ENCODE measurements around the gene PMM2.

Gene PMM2

DNA sequence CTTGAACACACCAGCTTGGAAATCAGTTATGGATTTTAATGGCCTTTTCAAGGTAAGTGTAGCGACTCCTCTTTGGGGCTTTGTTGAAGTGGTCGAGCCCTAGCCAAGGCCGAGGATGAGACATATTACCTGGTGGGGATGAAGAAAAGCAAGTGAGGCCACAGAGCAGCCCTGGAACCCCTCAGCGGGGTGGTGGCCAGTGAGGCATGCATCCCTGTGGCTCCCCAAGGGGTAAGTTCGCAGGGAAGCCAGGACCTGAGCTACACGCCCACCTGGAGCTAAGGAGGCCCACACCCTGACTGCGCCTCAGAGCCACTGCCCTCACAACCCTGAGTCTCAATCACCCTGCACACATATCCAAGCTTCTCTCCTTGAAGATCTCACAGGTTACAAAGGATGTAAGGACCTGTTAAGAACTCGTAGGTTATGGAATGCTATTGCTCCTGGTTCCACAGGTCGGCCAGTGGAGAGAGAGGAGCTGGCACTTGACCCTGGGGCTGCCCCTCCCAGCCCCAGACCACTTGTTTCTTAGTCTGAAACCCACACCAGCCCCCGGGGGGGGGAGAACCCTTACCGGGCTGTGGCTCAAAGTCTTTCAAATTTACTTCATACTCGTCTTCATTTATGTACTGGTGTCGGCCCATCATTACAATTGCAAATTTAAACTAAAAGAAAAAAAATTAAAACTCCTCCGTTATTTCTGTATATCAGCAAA, 96.5 kb downstream of the PMM2 start:
- Histone ChIP-seq H3K9me3 (ENCODE audit: insufficient read depth, low read depth, low read length) (no peaks in the 10 kb centered on the region), H3K27ac (ENCODE audit: low read depth, low read length) (no peak overlapping the region), H3K27me3 (ENCODE audit: insufficient read depth, low read length) (no peaks in the 10 kb centered on the region), H3K36me3 (ENCODE audit: insufficient read depth, low read length) (peaks cover 98% of the 10 kb centered on the region), H3K9ac (ENCODE audit: low read depth, low read length) (no peak overlapping the region), H3K4me1 (ENCODE audit: insufficient read depth, low read length) (no peaks in the 10 kb centered on the region), H3K4me3 (ENCODE audit: low read length) (no peak overlapping the region)
- 89% methylated on average over 14 of the region's 14 CpGs for WGBS

DNA sequence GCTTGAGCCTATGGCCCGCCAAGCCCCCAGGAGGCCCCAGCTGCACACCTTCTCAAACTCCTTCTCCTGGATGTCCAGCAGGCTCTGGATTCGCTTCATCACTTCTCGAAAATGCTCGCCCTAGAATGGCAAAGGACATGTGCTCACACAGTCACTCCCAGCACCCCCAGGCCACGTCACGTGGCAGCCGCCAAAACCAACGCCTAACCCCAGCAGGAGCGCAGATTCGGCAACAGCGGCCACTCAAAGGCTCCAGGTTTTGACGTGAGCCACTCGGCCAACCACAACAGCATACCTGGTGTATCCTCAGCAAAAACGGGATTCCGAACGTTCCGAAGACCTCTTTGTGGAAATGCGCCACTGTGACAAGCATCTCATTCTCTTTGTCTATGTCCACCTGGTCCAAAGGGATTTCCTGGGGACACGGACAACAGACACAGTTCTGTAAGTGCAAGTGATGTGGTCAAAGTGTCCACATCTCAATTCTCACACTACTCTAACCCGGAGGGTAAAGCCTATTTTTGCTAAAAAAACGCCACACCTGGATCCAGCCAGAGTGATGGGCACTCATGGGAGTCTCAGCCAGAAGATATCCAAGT, 97.2 kb downstream of the PMM2 start:
- no peaks in the 10 kb centered on the region for H3K27me3 ChIP-seq (ENCODE audit: insufficient read depth, low read length)
- H3K9me3 ChIP-seq (ENCODE audit: insufficient read depth, low read depth, low read length), result no peaks in the 10 kb centered on the region
- H3K27ac ChIP-seq (ENCODE audit: low read depth, low read length), result no peak overlapping the region
- H3K9ac ChIP-seq (ENCODE audit: low read depth, low read length), result no peak overlapping the region
- H3K4me3 ChIP-seq (ENCODE audit: low read length), result no peak overlapping the region
- H3K4me1 ChIP-seq (ENCODE audit: insufficient read depth, low read length), result no peaks in the 10 kb centered on the region
- peaks cover 99% of the 10 kb centered on the region for H3K36me3 ChIP-seq (ENCODE audit: insufficient read depth, low read length)
- WGBS, result 96% methylated on average over 21 of the region's 21 CpGs

DNA sequence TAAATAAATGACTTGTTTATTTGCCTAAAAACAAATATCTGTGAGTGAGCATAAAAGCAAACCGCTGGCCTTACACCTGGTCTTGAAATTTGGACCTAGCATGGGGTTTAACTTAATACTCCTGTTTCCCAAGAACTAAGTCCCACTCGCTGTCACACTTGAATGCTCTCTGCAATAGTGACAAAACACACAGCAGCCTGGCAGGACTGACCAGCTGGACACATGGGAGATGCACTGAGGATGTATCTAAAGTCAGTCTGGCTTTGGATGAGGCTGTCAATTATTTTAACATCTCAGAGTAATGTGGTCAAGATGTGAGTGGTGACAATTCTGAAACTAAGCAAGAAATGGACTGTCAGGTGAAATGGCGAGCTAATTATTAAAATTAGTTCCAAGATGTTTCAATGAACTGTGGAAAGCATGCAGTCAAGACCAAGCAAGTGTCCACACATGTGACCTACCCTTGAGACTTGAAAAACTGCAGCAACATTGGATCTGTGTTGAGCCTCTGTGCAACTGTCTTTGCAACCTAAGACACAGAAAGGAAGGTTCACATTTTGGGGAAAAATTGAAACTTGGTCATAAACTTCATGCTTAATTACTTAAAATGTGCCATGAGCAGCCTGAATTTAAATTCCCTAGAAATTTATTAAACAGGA, 101.2 kb downstream of the PMM2 start:
- H3K27ac ChIP-seq (ENCODE audit: low read depth, low read length), result no peak overlapping the region
- no peaks in the 10 kb centered on the region for H3K9me3 ChIP-seq (ENCODE audit: insufficient read depth, low read depth, low read length)
- H3K4me3 ChIP-seq (ENCODE audit: low read length), result no peak overlapping the region
- no peaks in the 10 kb centered on the region for H3K27me3 ChIP-seq (ENCODE audit: insufficient read depth, low read length)
- peaks cover 99% of the 10 kb centered on the region for H3K36me3 ChIP-seq (ENCODE audit: insufficient read depth, low read length)
- 95% methylated on average over 3 of the region's 3 CpGs for WGBS
- no peak overlapping the region for H3K9ac ChIP-seq (ENCODE audit: low read depth, low read length)
- H3K4me1 ChIP-seq (ENCODE audit: insufficient read depth, low read length), result no peaks in the 10 kb centered on the region

Measured in HUES64 (cell line).